ENCODE measurements around the gene TBC1D22A.

DNA sequence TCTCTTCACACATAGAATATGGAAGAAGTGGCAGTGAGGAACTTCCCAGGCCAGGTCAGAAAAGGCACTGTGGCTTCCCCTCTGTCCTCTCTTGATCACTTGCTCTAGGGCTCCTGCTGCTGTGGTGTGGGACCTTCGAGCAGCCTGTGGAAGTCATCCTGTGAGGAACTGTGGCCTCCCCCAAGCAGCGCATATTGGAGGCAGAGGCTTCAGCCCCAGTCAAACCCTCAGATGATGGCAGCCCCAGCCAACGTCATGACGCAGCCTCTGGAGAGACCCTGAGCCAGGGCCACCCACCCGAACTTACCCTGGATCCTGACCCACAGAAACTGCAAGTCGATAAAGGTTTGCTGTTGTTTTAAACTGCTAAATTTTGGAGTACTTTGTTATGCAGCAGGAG, 444.9 kb downstream of the TBC1D22A start:
- TF ChIP-seq, protein P1, sequence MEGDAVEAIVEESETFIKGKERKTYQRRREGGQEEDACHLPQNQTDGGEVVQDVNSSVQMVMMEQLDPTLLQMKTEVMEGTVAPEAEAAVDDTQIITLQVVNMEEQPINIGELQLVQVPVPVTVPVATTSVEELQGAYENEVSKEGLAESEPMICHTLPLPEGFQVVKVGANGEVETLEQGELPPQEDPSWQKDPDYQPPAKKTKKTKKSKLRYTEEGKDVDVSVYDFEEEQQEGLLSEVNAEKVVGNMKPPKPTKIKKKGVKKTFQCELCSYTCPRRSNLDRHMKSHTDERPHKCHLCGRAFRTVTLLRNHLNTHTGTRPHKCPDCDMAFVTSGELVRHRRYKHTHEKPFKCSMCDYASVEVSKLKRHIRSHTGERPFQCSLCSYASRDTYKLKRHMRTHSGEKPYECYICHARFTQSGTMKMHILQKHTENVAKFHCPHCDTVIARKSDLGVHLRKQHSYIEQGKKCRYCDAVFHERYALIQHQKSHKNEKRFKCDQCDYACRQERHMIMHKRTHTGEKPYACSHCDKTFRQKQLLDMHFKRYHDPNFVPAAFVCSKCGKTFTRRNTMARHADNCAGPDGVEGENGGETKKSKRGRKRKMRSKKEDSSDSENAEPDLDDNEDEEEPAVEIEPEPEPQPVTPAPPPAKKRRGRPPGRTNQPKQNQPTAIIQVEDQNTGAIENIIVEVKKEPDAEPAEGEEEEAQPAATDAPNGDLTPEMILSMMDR (conservative IDR thresholded peaks at IDR 0.05; ENCODE audit: low read depth, low read length) = no peak
- TF ChIP-seq EZH2 (IDR thresholded peaks at IDR 0.05; ENCODE audit: low read length, unreplicated experiment) (no peak), EZH2phosphoT487 (IDR thresholded peaks at IDR 0.05; ENCODE audit: borderline replicate concordance, low read length) (no peak)

All from PC-3 (cell line).